ENCODE results near the gene UNC5A.

Gene UNC5A

DNA sequence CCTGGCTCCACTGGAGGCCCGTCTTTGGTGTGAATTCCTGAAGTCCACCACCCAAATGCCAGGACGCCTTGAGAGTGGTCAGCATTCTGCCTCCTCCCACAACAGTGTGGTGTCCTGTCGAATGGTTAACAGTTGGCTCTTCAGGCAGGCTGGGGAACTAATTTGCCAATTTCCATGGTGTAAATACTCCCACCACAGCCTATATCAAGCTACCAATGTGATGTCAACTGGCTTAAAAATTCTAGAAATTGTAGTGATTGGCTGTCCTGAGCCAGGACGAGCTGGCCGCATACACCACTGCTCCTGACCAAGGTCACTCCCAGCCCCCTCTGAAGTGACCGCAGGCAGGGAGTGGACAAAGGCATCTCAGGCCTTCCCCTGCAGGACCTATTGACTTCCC is 11.1 kb downstream of the UNC5A start:
- DNase-seq (ENCODE audit: low read depth): no peak

DNA sequence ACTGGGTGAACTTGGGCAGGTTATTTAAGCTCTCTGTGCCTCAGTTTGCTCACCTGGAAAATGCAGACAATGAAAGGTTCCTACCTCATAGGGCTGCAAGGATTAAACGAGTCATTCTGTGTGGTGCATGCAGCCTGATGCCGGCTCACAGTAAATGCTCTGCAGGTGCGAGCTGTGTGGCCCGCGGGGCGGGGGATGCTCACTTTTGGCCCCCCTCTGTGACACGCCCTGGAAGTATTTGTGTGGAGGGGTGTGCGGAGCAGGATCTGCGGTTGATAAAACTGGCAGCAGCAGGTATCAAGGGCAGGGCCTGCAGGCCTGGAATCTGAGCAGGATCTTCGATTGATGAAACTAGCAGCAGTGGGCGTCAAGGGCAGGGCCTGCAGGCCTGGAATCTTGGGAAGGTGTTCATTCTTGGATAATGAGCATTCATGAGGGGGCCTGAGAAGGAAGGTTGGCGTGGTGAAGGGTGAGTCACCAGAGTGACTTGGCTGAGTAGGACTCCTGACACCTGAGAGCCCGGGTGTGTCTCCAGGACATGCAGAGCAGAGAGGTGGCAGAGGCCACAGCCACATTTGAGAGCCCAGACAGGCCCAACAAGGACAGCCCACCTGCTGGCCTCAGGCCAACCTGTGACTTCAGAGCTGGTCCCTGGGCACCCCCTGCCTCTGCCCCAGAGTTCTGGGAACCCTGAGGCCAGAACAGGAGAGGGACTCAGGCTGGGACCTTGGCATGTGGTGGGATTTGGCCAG is 11.9 kb downstream of the UNC5A start:
- no peak for DNase-seq (ENCODE audit: low read depth)

GRCh38 chr5:176822793-176823481 is 12.6 kb downstream of the UNC5A start:
- DNase-seq (ENCODE audit: low read depth): no peak

DNA sequence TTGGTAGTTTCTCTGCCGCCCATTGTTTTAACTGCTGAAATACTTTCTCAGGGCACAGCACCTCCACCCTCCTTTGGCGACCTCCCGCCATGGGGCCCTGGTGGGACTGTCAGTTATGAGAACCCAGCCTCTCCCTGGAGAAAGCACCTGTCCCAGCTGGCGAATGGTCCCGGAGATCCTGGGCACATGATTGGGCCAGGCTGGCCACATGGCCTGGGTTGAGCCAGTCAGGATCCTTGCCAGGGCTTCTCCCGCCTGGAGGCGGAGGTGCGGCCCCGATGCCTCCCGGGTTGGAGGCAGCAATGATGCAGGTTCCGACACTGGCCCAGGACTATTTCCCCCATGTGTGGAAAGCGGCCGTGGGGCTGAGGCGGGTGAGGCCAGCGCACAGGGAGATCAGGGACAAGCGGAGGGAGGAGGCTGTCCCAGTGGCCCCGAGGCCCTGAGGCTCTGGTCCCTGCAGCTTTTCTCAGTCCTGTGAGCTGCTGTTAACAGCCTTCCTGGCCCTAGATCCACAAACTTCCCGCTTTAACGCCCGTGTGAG is 13.6 kb downstream of the UNC5A start:
- no peak for DNase-seq (ENCODE audit: low read depth)

GRCh38 chr5:176824604-176825003 is 14.2 kb downstream of the UNC5A start:
- DNase-seq (ENCODE audit: low read depth): no peak

- no peak for DNase-seq (ENCODE audit: low read depth)
Observed at GRCh38 chr5:176825234-176825633, 14.9 kb downstream of the UNC5A start.

- DNase-seq (ENCODE audit: low read depth): no peak
Observed at GRCh38 chr5:176825957-176826356, 15.6 kb downstream of the UNC5A start.

- no peak for DNase-seq (ENCODE audit: low read depth)
Observed at GRCh38 chr5:176827736-176828414, 17.5 kb downstream of the UNC5A start.

DNA sequence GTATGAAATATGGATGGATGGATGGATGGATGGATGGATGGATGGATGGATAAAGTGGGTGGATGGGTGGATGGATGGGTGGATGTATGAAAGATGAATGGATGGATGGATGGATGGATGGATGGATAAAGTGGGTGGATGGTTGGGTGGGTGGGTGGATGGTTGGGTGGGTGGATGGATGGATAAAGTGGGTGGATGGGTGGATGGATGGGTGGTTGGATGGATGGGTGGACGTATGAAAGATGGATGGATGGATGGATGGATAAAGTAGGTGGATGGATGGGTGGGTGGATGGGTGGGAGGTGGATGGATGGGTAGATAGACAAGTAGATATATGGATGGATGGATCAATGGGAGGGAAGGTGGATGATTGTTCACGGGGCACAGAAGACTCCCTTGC is 19.0 kb downstream of the UNC5A start:
- no peak for DNase-seq (ENCODE audit: low read depth)

GRCh38 chr5:176830422-176830994 is 20.1 kb downstream of the UNC5A start:
- DNase-seq (ENCODE audit: low read depth): no peak

GRCh38 chr5:176830995-176831423 is 20.6 kb downstream of the UNC5A start:
- DNase-seq (ENCODE audit: low read depth): no peak

- DNase-seq (ENCODE audit: low read depth): no peak
Observed at GRCh38 chr5:176831425-176831824, 21.1 kb downstream of the UNC5A start.

DNA sequence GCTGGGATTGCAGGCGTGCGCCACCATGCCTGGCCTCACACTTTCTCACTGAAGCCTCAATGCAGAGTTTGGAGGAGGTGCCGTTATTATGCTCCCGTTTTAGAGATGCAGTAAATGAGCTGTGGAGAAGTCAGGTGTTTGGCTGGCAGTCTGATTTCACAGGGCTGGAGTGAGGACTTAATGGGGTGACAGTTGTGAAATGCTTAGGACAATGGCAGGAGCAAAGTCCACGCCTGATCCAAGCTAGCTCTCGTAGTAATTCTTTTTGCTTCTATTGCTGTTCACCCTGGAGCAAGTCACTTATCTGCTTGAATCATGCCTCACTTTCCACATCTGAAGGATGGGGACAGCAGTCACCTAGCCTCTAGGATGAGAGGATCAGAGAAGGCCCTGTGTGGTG is 21.8 kb downstream of the UNC5A start:
- DNase-seq (ENCODE audit: low read depth): no peak

DNA sequence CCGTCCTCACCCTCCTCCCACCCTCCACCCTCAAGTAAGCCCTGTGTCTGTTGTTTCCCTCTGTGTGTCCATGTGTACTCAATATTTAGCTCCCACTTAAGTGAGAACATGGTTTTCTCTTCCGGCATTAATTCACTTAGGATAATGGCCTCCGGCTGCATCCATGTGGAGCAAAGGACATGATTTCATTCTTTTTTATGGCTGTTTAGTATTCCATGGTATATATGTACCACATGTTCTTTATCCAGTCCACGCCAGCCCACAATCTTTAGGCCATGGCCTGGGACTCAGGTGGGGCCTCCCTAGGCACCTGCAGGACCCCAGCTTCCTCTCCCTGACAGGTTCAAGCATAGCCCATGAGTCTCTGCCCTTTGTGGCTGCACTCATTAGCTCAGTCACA is 22.9 kb downstream of the UNC5A start:
- DNase-seq (ENCODE audit: low read depth): no peak

GRCh38 chr5:176835918-176836317 is 25.6 kb downstream of the UNC5A start:
- no peak for DNase-seq (ENCODE audit: low read depth)

DNA sequence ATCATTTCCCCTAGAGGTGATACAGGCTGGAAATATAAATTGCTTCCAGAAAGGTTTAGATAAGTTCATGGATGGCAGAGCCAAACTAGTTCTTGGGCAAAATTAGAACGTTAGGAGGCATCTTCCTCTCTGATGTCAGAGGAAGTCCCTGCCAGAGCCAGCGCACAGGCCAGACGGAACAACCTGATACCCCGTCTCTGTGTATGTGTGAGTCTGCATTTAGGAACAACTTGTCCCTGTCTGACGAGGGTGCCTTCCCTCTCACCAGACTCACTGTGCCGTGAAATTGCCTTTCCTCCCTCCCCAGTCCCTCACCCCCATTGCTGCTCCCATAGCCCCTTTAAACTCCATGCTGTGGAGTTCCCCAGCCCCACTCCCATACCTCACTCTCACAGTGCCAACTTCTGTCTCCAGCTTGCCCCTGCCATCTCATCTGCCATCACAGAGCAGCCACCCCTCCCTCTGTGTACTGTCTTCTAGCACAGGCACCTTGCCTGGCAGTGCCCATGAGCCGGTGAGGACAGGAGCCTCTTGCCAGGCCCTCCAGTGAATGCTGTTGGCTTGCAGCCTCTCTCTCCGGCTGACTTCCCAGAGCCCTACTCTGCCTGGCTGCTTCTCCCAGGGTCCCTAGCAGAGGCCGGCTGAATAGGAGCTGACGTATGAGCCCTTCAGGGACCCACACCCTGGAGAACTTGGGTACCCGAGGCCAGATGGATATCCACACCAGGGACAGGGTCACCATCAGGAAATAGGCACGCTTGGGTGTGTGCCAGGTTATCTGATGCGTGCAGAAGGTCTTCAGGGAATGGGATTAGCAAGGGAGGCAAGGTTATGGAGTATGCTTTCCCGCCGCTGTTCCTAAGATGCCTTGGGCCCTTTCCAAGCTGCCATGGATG is 26.7 kb downstream of the UNC5A start:
- DNase-seq (ENCODE audit: low read depth): no peak

GRCh38 chr5:176837707-176838115 is 27.4 kb downstream of the UNC5A start:
- DNase-seq (ENCODE audit: low read depth): peak; percentile 80

DNA sequence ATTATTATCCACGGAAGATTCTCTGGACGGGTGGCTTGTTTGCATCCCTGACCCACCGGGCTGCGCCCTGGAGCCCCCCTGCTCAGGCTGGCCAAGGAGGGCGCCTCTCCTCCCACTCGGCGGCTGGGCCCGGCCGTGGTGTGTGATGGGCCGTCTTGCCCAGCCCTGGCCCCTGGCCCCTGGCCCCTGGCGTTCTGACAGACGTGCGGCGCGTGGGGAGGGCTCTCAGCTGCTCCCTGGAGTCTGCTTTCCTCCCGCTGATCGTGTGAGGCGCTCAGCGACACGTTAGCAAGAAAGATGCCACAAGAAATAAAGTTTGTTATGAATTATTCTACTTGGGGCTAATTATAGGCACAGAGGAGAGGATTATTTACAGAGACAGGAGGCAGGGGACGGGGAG is 33.3 kb downstream of the UNC5A start:
- DNase-seq (ENCODE audit: low read depth): no peak

DNA sequence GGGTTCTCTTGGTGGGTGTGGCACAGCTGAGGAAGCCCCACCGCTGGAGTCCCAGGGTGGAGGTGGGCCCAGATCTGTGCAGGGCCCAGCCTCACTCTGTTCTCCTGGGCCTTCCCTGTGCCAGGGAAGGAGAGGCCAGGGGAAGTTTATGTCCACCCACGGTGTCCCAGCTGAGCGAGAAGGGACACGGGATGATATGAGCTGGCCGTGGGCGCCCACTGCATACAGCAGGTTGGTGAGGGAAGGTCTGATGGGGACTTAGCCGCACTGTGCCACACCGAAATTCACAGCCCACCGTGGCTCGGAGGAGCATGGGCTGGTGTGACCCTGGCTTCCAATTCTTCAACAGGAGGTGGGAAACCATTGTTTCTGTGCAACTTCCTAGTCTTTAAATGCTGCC is 33.9 kb downstream of the UNC5A start:
- no peak for DNase-seq (ENCODE audit: low read depth)

DNA sequence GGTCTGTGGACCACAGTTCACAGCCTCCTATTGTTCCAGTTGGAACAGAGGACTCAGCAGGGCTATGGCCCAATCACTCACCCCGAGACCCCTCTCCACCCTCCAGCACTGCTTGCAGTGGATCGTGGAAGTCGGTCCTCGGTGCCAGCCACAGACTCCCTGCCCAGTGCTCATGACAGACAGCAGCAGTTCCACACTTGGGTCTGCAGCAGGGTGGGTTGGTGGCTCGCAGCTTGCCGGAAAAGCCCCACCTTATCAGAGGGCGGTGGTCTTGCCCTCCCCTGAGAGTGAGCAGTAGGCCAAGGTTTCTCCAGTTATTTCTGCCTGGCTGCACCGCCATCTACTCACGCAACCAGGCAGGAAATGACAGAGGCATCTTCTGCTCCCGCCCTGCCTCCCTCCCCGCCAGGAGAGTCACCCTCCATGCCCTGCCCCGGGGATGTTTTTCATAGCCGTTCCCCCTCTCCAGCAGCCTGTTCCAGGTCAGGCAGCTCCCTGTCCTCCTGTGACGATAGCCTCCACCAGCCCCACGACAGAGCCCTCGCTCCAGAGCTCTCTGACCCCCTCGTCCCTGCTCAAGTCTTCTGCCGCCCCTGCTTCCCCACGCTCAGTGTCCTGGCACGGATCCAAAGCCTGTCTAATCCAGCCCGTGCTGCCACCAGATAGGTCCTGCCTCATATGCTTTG is 34.5 kb downstream of the UNC5A start:
- DNase-seq (ENCODE audit: low read depth): no peak

GRCh38 chr5:176845392-176845713 is 35.0 kb downstream of the UNC5A start:
- DNase-seq (ENCODE audit: low read depth): no peak

Measured in amniotic epithelial cell (primary cell).